GM18498 (cell line): Measurements from ENCODE around the gene CAMSAP2.
A peak's percentile ranks its signal among the peaks of the same experiment; 100 is the strongest.

Experiments
- ATAC-seq: cut with Tn5 transposase; IDR thresholded peaks from one replicate; pipeline ENCODE4 v1.9.1; 2021; ENCODE audit warnings: mild to moderate bottlenecking, moderate library complexity; ENCODE audit not compliant: unreplicated experiment

The CAMSAP2 gene

DNA sequence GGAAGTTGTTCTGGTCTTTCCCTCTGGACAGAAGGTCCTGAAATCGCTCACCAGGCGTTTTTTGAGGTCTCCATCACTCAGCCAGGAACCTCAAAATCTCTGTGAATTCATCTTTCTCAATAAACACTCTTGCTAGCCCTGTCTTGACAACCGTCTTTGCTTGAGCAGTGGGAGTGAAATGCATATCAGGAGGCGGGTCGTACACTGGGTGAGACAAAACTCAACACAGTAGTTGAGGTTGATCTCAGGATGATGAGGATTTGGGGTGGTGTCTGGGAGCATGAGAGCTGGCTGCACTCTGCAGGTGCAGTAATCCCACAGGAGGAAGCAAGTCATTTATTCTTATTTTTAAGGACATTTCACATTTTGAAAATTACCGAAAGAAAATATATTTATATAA, 136.0 kb downstream of the CAMSAP2 start:
- ATAC-seq, result no peak

DNA sequence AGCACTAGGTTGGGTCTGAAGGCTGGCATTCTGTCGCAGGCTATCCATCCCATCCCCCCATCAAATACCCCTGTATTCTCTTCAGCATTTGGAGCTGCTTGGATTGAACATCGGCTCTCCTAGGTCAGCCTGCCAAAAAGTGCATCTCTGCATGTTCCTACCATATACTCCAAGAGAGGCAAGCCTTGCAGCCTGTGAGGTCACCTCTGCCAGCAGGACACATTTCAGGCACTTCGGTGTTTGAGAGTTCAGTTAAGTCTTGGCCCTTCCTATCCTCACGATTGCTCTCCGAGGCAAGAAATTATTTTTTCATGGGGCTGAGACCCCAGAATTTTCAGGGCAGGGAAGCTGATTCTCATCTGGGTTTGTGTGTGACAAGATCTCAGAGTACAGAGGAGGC, 136.7 kb downstream of the CAMSAP2 start:
- no peak for ATAC-seq

DNA sequence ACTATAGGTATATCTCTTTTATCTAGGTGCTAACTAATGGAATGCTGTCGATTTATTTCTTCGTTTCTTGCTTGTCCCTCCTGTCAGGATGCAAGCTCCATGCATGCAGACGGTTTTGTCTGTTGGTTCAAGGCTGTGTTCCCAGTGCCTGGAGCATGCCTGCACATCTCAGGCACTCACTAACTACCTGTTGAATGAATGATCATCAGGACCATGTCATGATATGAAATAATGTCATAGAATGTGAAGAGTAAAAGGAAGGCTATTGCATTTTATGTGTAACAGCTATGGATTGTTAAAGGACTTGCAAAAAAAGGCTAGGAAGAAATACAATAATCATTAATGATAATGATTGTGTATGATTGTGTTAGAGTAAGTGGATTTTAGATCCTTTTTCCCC, 138.3 kb downstream of the CAMSAP2 start:
- no peak for ATAC-seq

DNA sequence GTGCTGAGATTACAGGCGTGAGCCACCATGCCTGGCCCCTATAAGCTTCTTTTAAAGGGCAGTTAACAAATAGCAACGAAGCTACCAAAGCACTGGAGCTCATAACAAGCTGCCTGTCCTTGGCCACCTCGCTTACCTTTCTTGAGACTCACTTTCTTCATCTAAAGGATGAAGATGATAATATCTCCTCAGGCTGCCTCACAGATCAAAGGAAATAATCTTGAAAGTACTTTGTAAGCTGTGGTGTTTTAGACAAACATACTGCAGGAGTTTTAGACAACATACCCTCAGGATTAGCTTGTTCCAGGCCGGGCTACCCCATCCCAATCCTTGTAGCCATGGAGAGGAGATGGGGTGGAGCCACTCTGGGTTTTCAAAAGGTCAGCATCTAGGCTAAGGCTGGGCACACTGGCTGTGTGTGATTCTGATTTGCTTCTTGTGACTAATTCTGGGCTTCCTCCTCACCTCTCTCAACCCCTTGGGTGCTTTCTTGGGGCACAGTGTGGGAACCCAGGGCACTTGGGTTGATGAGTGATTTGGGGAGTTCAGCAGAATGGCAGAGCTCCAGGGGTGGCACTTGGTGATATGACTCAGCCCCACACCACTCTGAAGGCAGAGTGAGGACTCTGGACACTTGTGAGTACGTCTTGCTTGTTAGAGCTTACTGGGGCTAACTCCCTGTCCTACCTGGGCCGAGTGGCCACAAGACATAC, 139.3 kb downstream of the CAMSAP2 start:
- peak; percentile 75 for ATAC-seq

DNA sequence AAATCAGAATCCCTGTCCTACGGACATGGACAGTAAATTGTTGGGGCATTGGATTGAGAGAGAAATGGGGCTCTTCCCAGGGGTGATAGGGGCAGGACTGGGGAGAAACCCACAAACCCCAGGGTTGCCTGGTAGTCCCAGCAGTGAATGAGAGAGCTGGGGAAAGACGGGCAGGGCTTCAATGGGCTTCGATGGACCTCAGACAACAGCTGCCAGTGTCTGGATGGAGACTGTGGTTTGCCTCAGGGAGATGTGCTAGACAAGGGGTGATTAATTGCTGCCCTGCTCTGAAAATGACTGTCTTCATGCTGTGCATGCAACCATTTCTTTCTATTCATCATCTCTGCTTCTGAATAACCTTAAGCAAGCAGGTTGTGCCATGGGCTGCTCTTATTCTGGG, 141.5 kb downstream of the CAMSAP2 start:
- ATAC-seq, result peak; percentile 76

DNA sequence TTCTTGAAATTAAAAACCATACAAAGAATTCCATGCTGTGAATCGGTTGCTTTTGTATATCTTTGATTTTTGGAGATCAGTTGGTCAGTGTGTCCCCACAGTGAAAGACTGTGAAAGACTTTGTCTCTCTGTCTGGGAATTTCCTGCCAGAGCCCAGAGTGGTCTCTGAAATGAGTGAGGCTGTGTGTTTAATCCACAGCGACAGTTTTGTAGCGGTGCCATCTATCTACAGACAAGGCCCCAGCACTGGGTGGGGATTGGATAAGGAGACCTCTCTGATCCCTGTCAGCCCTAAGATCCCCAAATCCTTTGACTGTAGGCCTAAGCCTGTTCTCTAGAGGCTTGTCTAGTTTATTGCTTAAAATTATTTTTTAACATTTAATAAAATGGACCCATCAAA, 144.4 kb downstream of the CAMSAP2 start:
- ATAC-seq, result no peak

DNA sequence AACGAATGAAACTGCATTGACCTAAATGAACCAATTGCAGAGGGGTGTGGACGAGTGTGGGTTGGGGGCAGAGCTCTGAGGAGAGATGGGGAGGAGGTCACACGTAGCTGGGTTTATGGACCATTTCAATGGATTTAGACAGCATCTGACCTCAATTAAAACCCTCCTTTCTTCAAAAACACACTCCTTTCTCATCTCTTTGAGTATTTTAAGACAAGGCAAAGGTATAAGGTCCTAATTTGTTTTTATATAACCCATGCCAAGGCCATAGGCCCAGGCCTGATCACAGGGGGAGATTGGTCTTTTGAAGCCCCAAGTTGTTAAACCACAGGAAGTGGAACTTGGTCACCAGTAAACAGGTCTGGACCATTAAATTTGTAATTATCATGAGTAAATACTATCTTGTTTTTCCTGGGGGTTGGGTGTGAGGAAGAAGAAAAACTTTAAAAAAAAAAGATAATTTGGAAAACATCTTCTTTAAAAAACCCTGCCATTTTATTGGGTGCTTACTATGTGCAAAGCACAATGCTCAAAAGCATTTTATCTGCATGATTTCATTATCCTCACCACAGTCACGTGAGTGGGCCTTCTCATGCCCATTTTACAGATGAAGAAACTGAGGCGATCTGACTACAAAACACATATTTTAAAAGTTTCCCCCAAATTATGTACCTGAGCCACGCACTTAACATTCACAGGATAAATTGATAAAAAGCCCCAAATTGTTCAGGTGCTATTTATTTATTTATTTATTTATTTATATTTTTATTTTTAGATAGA, 147.1 kb downstream of the CAMSAP2 start:
- ATAC-seq, result no peak

DNA sequence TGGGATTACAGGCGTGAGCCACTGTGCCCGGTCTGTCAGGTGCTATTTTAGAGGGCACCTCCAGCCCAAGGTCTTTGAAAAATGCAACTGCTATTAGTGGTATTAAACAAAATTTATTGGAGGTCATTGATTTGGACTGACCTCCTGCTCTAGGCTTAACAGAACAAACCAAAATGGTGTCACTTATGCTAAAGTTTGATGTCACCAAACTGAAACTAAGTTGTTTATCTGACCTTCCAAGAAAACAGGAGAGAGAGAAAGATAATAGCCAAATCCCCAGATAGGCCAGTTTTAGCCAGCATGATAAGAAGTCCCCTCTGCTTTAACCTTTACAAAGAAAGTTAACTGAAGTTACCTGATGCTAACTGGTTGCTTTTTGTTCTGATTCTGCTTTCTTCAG, 147.9 kb downstream of the CAMSAP2 start:
- no peak for ATAC-seq

DNA sequence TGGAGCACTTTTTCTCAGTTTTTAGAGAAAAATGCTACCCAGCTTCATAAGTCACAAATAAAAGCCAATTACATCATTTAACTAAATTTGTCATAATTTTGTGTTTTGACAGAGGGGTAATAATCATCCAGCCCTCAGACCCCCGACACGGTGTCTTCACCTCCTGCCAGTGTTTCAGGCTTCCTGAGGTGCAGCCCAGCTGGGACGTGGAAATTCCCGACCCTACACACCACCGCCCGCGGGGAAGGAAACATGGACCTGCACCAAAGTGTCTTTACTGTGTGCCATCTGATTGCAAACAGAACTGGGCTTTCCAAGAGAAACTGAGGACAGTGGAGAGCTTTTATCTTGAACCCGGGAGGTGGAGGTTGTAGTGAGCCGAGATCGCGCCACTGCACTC, 148.3 kb downstream of the CAMSAP2 start:
- ATAC-seq, result no peak

DNA sequence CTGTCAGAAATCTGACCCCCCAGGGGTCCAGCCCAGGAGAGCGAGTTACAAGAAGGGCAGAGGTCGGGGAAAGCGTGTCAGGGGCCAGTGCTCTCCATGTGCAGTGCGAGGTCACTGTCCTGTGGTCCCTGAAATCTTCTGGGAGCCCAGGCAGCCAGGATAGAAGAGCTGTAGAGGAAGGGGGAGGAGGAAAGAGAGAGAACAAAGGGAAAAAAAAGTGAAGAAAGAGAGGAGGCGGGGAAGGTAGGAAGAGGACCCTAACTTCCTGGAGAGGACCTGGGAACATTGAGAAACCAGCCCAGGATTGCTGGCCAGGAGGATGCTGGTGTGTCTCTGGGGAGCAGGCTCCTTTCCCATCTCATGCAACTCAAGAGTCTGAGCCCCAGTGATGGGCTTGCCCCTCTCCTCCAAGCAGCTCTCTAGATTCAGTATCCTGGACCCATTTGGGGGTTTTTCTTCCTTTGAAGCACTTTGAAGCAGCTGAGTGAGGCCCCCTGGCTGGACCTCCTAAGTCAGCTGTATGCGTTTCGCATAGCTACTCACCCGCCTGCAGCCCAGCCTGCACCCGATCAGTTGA, 149.2 kb downstream of the CAMSAP2 start:
- no peak for ATAC-seq

DNA sequence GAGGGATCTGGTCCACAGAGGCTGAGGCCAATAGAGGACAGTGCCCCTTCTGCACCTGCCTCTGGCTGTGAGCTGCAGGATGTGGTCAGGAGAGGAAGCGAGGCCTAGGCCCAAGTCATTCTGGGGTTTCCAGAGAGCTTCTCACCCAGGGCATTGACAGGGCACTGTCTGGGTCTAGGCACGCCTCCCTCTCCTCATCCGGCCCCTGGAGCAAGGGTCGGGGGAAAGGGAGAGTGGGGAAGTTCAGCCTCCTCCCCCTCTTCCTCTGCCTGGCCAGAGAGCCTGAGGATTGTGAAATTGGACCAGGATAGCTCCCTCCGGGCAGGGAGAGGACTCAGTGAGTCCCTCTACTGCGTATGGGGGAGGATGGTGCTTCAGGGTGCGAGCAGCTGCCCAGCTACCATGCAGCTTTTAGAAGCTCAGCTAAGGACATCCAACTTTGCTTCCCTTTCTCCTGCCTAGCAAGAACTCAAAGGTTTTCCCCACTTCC, 149.7 kb downstream of the CAMSAP2 start:
- peak; percentile 89 for ATAC-seq

DNA sequence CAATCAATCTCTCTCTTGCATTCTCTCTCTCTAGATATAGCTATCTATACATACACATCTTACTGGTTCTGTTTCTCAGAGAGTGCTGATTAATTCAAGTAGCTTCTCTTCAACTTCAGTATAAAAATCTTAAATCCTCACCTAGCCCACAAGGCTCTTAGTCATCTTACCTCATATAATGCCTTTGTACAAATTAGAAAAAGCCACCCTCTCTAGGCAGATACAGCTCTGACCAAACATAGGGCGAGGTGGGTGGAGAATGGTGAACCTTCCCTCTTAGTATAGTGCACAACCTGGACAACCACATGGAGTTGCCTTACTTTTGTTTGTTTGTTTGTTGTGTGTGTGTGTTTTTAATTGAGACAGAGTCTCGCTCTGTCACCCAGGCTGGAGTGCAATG, 150.9 kb downstream of the CAMSAP2 start:
- no peak for ATAC-seq

DNA sequence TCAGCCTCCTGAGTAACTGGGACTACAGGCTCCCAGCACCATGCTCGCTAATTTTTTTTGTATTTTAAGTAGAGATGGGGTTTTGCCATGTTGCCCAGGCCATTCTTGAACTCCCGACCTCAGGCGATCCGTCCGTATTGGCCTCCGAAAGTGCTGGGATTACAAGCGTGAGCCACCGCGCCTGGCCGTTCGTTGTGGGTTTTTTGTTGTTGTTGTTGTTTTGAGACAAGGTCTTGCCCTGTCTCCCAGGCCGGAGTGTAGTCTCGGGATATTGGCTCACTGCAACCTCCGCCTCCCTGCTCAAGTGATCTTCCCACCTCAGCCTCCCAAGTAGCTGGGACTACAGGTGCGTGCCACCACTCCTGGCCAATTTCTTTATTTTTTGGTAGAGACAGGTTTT, 151.3 kb downstream of the CAMSAP2 start:
- no peak for ATAC-seq

DNA sequence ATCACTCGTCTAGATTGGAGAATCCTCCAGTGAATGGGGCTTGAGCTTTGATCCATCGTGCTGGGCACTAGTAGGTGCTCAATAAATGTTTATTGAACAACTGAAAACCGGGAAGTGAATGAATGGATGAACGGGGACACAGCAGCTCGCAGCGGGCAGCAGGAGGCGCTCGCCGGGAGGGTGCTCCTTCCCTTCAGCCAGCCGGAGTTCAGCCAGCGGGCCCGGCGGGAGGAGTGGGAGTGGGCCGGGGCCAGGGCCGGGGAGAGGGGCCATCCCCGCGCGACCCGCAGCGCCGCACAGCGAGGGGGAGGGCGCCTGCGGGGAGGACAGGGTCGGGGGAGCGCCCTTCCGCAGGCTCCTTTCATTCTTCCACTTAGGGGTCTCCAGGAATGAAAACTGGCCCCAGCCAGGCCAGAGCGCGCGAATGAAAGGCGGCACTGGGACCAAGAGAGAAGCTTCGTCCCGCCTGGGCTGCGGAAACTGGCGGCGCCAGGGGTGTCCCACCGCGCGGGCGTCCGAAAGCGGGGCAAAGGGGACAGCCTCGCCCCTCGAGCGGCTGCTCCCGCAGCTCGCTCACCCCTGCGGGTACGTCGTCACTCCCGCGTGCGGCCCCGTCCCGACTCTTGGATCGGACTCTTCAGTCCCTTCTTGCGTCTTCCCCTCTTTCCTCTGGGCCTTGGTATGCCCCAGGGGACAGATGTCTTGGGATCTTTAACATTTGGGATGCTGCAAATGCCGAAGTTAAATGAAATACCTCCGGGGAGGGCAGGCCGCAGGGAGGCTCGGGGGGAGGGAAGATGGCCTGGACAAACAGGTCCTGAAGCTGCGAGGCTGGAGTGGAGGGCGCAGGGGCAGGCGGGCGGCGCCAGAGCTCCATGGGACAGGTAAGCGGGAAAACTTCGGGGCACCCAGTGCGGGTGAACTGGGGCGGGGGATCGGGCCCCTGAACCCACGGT, 152.4 kb downstream of the CAMSAP2 start:
- no peak for ATAC-seq

DNA sequence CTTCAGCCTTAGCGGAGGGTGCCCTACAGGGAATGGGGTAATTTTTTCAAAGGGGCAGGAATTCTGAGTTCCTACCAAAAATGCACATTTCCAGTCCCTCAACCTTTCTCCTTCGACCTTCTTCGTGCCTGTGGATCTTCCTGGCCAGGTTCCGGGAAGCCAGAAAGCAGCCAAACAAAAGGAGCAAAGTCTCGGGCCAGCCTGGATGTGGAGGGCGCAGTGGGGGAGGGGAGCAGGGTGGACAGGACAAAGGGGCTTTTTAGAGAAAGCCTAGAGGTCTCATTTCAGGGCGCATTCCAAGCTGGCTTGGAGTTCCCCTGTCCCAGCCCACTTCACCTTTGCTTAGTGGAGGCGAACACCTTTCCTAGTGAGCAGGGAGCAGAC, 153.1 kb downstream of the CAMSAP2 start:
- no peak for ATAC-seq

DNA sequence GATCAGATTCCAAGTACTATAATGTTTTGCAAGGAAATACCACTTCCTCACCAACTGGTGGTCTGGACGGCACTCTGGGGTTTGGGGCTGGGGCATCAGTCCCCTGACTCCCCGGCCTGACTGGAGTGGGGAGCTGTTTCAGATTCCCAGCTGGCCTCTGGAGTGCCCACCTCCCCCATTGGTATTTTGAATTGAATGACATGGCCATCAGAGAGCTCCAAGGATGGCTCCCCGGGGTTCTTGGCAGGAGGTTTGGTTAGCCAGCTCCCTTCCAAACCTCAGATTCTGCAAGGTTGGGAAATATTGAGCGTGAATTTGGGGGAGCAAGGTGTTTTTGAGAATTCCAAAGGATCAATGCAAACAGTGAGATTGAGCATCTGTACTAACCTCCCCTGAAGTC, 153.9 kb downstream of the CAMSAP2 start:
- ATAC-seq, result no peak

DNA sequence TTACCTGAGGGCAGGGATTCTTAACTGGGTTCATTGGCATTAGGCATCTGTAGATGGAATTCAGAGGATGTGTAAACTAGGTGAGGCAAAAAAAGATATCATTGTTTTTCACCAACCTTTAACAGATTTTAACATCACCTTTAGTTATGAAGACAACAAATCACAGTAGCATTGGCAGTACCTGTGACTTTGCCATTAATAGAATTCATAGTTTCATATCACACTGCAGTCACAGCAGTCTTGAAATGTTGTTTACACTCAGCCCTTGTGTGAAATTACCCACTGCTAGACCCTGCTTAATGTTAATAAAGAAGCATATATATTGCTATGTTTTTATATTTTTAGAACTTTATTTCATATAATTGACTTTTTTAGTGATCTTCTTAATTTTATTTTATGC, 154.3 kb downstream of the CAMSAP2 start:
- no peak for ATAC-seq

DNA sequence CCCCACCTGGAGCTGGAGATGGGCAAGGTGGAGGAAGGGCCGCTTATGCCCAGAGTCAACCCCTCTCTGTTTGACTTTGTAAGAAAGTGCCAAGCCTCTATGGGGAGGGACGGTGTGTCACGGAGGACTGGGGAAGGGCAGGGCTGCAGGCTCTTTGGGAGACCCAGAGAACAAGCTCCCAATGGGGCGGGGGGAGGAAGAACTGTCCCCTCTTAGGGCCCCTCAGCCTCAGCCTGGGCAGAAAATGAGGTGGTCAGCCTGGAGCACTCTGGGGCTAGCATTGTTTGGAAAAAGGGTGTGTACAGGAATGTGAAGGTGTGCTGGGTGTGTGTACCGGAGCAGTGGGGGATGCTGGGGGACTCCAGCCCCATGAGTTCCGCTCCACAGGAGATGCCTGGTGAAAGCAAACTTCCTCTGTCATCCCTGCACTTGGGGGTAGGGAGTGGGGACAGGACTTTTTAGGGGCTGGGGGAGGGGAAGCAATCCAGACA, 154.8 kb downstream of the CAMSAP2 start:
- ATAC-seq, result no peak

DNA sequence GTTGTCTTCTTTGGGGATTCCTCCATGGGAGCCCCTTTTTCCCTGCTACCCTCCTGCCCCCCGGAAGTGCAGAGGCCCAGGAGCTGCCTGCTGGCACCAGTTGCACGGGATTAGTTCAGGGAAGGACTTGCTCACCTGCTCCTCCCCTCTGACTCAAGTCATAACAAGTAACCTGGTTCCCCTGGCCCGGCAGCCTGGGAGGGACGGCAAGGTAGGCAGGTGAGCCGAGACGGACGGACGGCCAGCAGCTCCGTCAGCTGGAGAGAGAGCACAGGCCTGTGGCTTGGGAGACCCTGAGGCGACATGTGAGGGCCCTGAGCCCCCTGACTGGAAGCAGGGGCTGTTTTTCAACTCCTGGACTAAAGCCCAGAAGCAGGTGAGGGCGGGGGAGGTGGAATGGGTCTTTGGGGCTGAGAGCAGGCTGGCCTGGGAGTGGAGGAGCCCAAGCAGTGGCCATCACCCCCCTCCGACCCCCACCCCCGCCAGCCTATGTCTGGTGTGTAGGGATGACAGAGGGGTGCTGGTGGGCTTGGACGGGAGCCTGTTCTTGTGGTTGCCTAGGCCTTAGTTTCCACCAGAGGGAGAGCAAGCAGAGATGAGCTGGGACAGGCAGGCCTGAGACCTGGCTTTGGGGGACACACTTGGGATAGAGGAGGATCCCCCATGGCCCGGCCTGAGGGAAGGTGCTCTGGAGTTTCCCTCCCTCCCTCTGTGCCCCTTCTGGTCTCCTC, 156.2 kb downstream of the CAMSAP2 start, which contains the start of gene INAVA:
INAVA (plus strand) TSS at position 189 of the 731 bp plus-strand sequence. CDS start 3,501 bp downstream, outside the sequence.
- no peak for ATAC-seq

DNA sequence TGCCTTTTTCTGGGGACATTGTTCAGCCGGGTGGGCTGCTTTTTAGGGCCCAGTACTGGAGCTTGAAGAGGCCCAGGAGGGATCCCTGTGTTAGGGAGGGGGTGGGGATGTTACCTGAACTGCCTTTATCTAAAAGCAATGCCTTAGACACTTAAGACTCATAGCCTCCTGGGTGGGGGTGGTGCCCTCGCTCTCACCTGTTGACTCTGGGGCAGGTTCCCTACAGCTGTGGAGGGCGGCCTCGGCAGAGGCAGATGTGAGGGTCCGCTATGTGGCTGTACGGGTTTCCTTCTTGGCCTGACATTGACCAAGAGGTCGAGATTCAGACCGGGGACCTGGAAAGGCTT, 156.7 kb downstream of the CAMSAP2 start:
- ATAC-seq, result no peak
